H1 (cell line): ENCODE data around the gene CITED4. TPM values are rescaled to one million over a fixed set of nuclear protein-coding genes. Genes with fewer than 3 reads are reported as not detected.

Source experiments
- CBX5 ChIP-seq: fragments of 300-800, 300-1000 bp; sonication (generic); IDR thresholded peaks from 2 replicates; pipeline ENCODE4 v1.7.1; 2016; ENCODE audit warnings: antibody characterized with exemption, low read length, low read depth
- MAFK ChIP-seq: IDR thresholded peaks from 2 replicates; pipeline ENCODE4 v1.6.1; 2012; ENCODE audit warnings: low read depth, mild to moderate bottlenecking, improper control_type of control experiment, low read length
- RNF2 ChIP-seq: fragments of 200-900, 300-1000 bp; sonication (generic); IDR thresholded peaks from 2 replicates; pipeline ENCODE4 v1.7.1; 2016; ENCODE audit warnings: borderline replicate concordance, low read depth, mild to moderate bottlenecking, antibody characterized with exemption, low read length; ENCODE audit not compliant: poor library complexity, severe bottlenecking; ENCODE audit errors: missing control alignments
- TCF12 ChIP-seq: IDR thresholded peaks from 2 replicates; pipeline ENCODE4 v1.6.1; 2011; ENCODE audit warnings: low read depth, mild to moderate bottlenecking, low read length
- polyA plus RNA-seq, 7 experiments: library from polyadenylated mRNA; depleted of rRNA in 3 of 7; stranded (reverse) in 5 of 7; unstranded in 2 of 7; fragments of >200 nt in 5 of 7; fragments of 200-250 nt in 2 of 7; gene quantifications; 1 replicate in 5 of 7; 2 replicates in 1 of 7; 4 replicates in 1 of 7; pipeline versions ENCODE4 v1.2.1 to v1.2.3, GENCODE V29; 2011 to 2013; ENCODE audit warnings: missing spikeins in 2 of 7, mixed read lengths in 2 of 7
- total RNA-seq: library from RNA; stranded (reverse); fragmentation: NEBNext Ultra II Directional; extraction: Animal tissue kit (Norgen Biotek cat#: 25700); gene quantifications from 2 replicates; pipeline ENCODE4 v1.2.1, GENCODE V29; 2021
- TF ChIP-seq, protein P1 (sequence below): IDR thresholded peaks from 2 replicates; pipeline ENCODE4 v1.6.1; 2012; ENCODE audit warnings: inconsistent platforms
- TF ChIP-seq, protein P2 (sequence below): IDR thresholded peaks from 2 replicates; pipeline ENCODE4 v1.6.1; 2011; ENCODE audit warnings: low read depth, mild to moderate bottlenecking, low read length; ENCODE audit not compliant: insufficient read depth

Gene CITED4
- total and polyA plus RNA-seq, 2 of the 8 experiments (the other 6 are each of a cell fraction or from before 2014, with no cell fraction given): 5.4 to 16.3 TPM

DNA sequence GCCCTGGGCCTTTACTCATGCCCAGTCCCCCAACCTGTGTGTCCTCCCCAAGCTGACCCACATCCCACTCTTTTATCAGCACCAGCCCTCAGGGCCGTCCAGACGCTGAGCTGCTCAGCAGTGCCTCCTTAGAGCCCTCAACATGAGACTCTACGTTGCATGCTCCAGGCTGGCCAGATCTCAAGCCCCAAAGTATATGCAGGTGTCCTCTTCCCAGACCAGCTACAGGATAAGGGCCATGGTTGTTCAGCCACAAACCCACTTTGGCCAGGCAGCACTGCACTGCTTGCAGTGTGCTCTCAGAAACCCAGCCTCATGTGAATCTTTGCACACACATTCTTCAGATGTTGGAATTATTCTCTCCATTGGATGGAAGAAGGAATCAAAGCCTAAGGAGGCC is 6.0 kb downstream of the CITED4 start (continued):
- TF ChIP-seq RNF2 (no peak), CBX5 (no peak), TCF12 (no peak), MAFK (no peak)
- TF ChIP-seq, protein P1, sequence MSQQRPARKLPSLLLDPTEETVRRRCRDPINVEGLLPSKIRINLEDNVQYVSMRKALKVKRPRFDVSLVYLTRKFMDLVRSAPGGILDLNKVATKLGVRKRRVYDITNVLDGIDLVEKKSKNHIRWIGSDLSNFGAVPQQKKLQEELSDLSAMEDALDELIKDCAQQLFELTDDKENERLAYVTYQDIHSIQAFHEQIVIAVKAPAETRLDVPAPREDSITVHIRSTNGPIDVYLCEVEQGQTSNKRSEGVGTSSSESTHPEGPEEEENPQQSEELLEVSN: no peak
- TF ChIP-seq, protein P2, sequence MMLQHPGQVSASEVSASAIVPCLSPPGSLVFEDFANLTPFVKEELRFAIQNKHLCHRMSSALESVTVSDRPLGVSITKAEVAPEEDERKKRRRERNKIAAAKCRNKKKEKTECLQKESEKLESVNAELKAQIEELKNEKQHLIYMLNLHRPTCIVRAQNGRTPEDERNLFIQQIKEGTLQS: no peak
- TF ChIP-seq, all 59 proteins: peak for 0
